ENCODE measurements around the gene GOLIM4. TPM values are rescaled to one million over a fixed set of nuclear protein-coding genes. Genes with fewer than 3 reads are reported as not detected.

Gene GOLIM4
- total and polyA plus RNA-seq, 7 experiments from 2014 or later = 0.43 to 5.5 (median 1.0) TPM; not detected in 2

- no peak overlapping the region for H3K27ac ChIP-seq (ENCODE audit: low read depth, low read length)
- H3K36me3 ChIP-seq (ENCODE audit: control insufficient read depth in 2 of 3, insufficient read depth in 3 of 3, low read length in 3 of 3) = no peaks in the 10 kb centered on the region
- no peaks in the 10 kb centered on the region for H3K9me3 ChIP-seq (ENCODE audit: control insufficient read depth in 2 of 3, low read length in 3 of 3)
- H3K27me3 ChIP-seq (ENCODE audit: control insufficient read depth in 2 of 2, insufficient read depth in 2 of 2, low read length in 2 of 2) = no peaks in the 10 kb centered on the region
- DNase-seq (no peak), ATAC-seq (no peak)
- H3K27ac Mint-ChIP-seq = no peak overlapping the region
- peaks cover 0 to 11% (median 1%) of the 10 kb centered on the region in 11 donors for H3K9me3 Mint-ChIP-seq
- no peaks in the 10 kb centered on the region for H3K4me1 ChIP-seq (ENCODE audit: control insufficient read depth in 2 of 2, insufficient read depth in 2 of 2, low read length in 2 of 2)
- ChIA-PET CTCF (interaction anchor here (0.6 kb wide), 1 partner anchor 1228 kb away, joined by 4 read pairs; no protein-coding TSS in a partner anchor), POLR2A (no interaction called here)
- intact Hi-C loops (cut with micrococcal nuclease) = no loop called here
- H3K4me3 ChIP-seq (ENCODE audit: low read length) = no peak overlapping the region
- peaks cover 0 to 6% (median 5%) of the 10 kb centered on the region in 7 donors for H3K4me1 Mint-ChIP-seq
- H3K4me3 Mint-ChIP-seq = no peak overlapping the region
- H3K27me3 Mint-ChIP-seq = peaks cover 20 to 36% (median 30%) of the 10 kb centered on the region in 5 donors
- H3K36me3 Mint-ChIP-seq = peaks cover 0 to 4% (median 0%) of the 10 kb centered on the region in 5 donors
Measured at GRCh38 chr3:168100777-168101492, 5.2 kb upstream of the GOLIM4 start.

- no peaks in the 10 kb centered on the region for H3K36me3 ChIP-seq (ENCODE audit: control insufficient read depth in 2 of 3, insufficient read depth in 3 of 3, low read length in 3 of 3)
- peaks cover 4 to 15% (median 12%) of the 10 kb centered on the region in 7 donors for H3K4me1 Mint-ChIP-seq
- peak overlapping the region in 1 of 10 donors; percentile 44 for H3K4me3 Mint-ChIP-seq
- no peak overlapping the region for H3K27ac Mint-ChIP-seq
- ChIA-PET POLR2A (no interaction called here), CTCF (no interaction called here)
- H3K27me3 Mint-ChIP-seq = peaks cover 40 to 53% (median 45%) of the 10 kb centered on the region in 5 donors
- H3K27me3 ChIP-seq (ENCODE audit: control insufficient read depth in 2 of 2, insufficient read depth in 2 of 2, low read length in 2 of 2) = no peaks in the 10 kb centered on the region
- peaks cover 0 to 4% (median 0%) of the 10 kb centered on the region in 5 donors for H3K36me3 Mint-ChIP-seq
- ATAC-seq (no peak), DNase-seq (no peak)
- peaks cover 0 to 3% (median 0%) of the 10 kb centered on the region in 11 donors for H3K9me3 Mint-ChIP-seq
- H3K4me3 ChIP-seq (ENCODE audit: low read length) = no peak overlapping the region
- no peaks in the 10 kb centered on the region for H3K9me3 ChIP-seq (ENCODE audit: control insufficient read depth in 2 of 3, low read length in 3 of 3)
- intact Hi-C loops (cut with micrococcal nuclease) = loop anchor here in 1 of 2 donors (5.0 to 10.0 kb wide), 3 partner anchors 35 to 363 kb away; partner anchors contain the start of genes PDCD10 and SERPINI1
- no peak overlapping the region for H3K27ac ChIP-seq (ENCODE audit: low read depth, low read length)
- no peaks in the 10 kb centered on the region for H3K4me1 ChIP-seq (ENCODE audit: control insufficient read depth in 2 of 2, insufficient read depth in 2 of 2, low read length in 2 of 2)
Measured at GRCh38 chr3:168097381-168097780, 1.7 kb upstream of the GOLIM4 start.

GRCh38 chr3:168096210-168096652, 507 bp upstream of the GOLIM4 start:
- Histone ChIP-seq H3K27me3 (ENCODE audit: control insufficient read depth in 2 of 2, insufficient read depth in 2 of 2, low read length in 2 of 2) (no peaks in the 10 kb centered on the region), H3K4me1 (ENCODE audit: control insufficient read depth in 2 of 2, insufficient read depth in 2 of 2, low read length in 2 of 2) (no peaks in the 10 kb centered on the region), H3K4me3 (ENCODE audit: low read length) (no peak overlapping the region), H3K27ac (ENCODE audit: low read depth, low read length) (no peak overlapping the region), H3K36me3 (ENCODE audit: control insufficient read depth in 2 of 3, insufficient read depth in 3 of 3, low read length in 3 of 3) (no peaks in the 10 kb centered on the region), H3K9me3 (ENCODE audit: control insufficient read depth in 2 of 3, low read length in 3 of 3) (no peaks in the 10 kb centered on the region)
- H3K4me3 Mint-ChIP-seq = peak overlapping the region; percentile 72 to 96 (median 86)
- H3K27ac Mint-ChIP-seq = peak overlapping the region in 2 of 9 donors; percentile 51 to 83
- peaks cover 0 to 4% (median 0%) of the 10 kb centered on the region in 5 donors for H3K36me3 Mint-ChIP-seq
- H3K27me3 Mint-ChIP-seq = peaks cover 46 to 61% (median 53%) of the 10 kb centered on the region in 5 donors
- intact Hi-C loops (cut with micrococcal nuclease) = loop anchor here in 1 of 2 donors (5.0 to 10.0 kb wide), 3 partner anchors 34 to 361 kb away; partner anchors contain the start of genes PDCD10 and SERPINI1
- POLR2A ChIA-PET = no interaction called here
- peaks cover 4 to 15% (median 12%) of the 10 kb centered on the region in 7 donors for H3K4me1 Mint-ChIP-seq
- CTCF ChIA-PET = no interaction called here
- DNase-seq (peak in 3 of 9 donors; percentile 1 to 28 (median 2)), ATAC-seq (peak; percentile 41)
- peaks cover 0 to 3% (median 0%) of the 10 kb centered on the region in 11 donors for H3K9me3 Mint-ChIP-seq

GRCh38 chr3:168094877-168095610, 680 bp downstream of the GOLIM4 start:
- peaks cover 46 to 60% (median 50%) of the 10 kb centered on the region in 5 donors for H3K27me3 Mint-ChIP-seq
- peak overlapping the region; percentile 64 to 96 (median 72) for H3K4me3 Mint-ChIP-seq
- ChIA-PET CTCF (interaction anchor here (0.6 kb wide), 1 partner anchor 592 kb away, joined by 3 read pairs; no protein-coding TSS in a partner anchor), POLR2A (no interaction called here)
- peaks cover 0 to 1% (median 0%) of the 10 kb centered on the region in 11 donors for H3K9me3 Mint-ChIP-seq
- DNase-seq (peak in 6 of 9 donors; percentile 2 to 52 (median 11)), ATAC-seq (peak; percentile 52)
- intact Hi-C loops (cut with micrococcal nuclease) = loop anchor here in 1 of 2 donors (1.0 to 10.0 kb wide), 4 partner anchors 33 to 360 kb away; partner anchors contain the start of genes PDCD10 and SERPINI1
- Histone ChIP-seq H3K27me3 (ENCODE audit: control insufficient read depth in 2 of 2, insufficient read depth in 2 of 2, low read length in 2 of 2) (no peaks in the 10 kb centered on the region), H3K4me1 (ENCODE audit: control insufficient read depth in 2 of 2, insufficient read depth in 2 of 2, low read length in 2 of 2) (no peaks in the 10 kb centered on the region), H3K36me3 (ENCODE audit: control insufficient read depth in 2 of 3, insufficient read depth in 3 of 3, low read length in 3 of 3) (no peaks in the 10 kb centered on the region), H3K27ac (ENCODE audit: low read depth, low read length) (no peak overlapping the region), H3K4me3 (ENCODE audit: low read length) (peak overlapping the region; percentile 37), H3K9me3 (ENCODE audit: control insufficient read depth in 2 of 3, low read length in 3 of 3) (no peaks in the 10 kb centered on the region)
- peaks cover 0 to 4% (median 0%) of the 10 kb centered on the region in 5 donors for H3K36me3 Mint-ChIP-seq
- peaks cover 4 to 15% (median 12%) of the 10 kb centered on the region in 7 donors for H3K4me1 Mint-ChIP-seq
- H3K27ac Mint-ChIP-seq = peak overlapping the region in 1 of 9 donors; percentile 60

- Mint-ChIP-seq H3K4me1 (peaks cover 4 to 16% (median 12%) of the 10 kb centered on the region in 7 donors), H3K9me3 (peaks cover 0 to 1% (median 0%) of the 10 kb centered on the region in 11 donors), H3K4me3 (peak overlapping the region; percentile 45 to 80 (median 72)), H3K36me3 (peaks cover 0 to 4% (median 0%) of the 10 kb centered on the region in 5 donors), H3K27ac (peak overlapping the region in 1 of 9 donors; percentile 7), H3K27me3 (peaks cover 47 to 62% (median 52%) of the 10 kb centered on the region in 5 donors)
- no peak overlapping the region for H3K4me3 ChIP-seq (ENCODE audit: low read length)
- no peak for DNase-seq
- intact Hi-C loops (cut with micrococcal nuclease) = loop anchor here in 1 of 2 donors (10.0 kb wide), 1 partner anchor 360 kb away; the partner anchor contains the start of genes PDCD10 and SERPINI1
- H3K36me3 ChIP-seq (ENCODE audit: control insufficient read depth in 2 of 3, insufficient read depth in 3 of 3, low read length in 3 of 3) = no peaks in the 10 kb centered on the region
- H3K27ac ChIP-seq (ENCODE audit: low read depth, low read length) = no peak overlapping the region
- no peak for ATAC-seq
- no peaks in the 10 kb centered on the region for H3K9me3 ChIP-seq (ENCODE audit: control insufficient read depth in 2 of 3, low read length in 3 of 3)
- ChIA-PET POLR2A (no interaction called here), CTCF (no interaction called here)
- no peaks in the 10 kb centered on the region for H3K27me3 ChIP-seq (ENCODE audit: control insufficient read depth in 2 of 2, insufficient read depth in 2 of 2, low read length in 2 of 2)
- no peaks in the 10 kb centered on the region for H3K4me1 ChIP-seq (ENCODE audit: control insufficient read depth in 2 of 2, insufficient read depth in 2 of 2, low read length in 2 of 2)
Measured at GRCh38 chr3:168094580-168094876, 1.2 kb downstream of the GOLIM4 start.

GRCh38 chr3:168093790-168094189, 1.9 kb downstream of the GOLIM4 start:
- ATAC-seq (no peak), DNase-seq (no peak)
- H3K36me3 Mint-ChIP-seq = peaks cover 0 to 4% (median 0%) of the 10 kb centered on the region in 5 donors
- no peaks in the 10 kb centered on the region for H3K27me3 ChIP-seq (ENCODE audit: control insufficient read depth in 2 of 2, insufficient read depth in 2 of 2, low read length in 2 of 2)
- H3K27me3 Mint-ChIP-seq = peaks cover 44 to 62% (median 47%) of the 10 kb centered on the region in 5 donors
- no peaks in the 10 kb centered on the region for H3K4me1 ChIP-seq (ENCODE audit: control insufficient read depth in 2 of 2, insufficient read depth in 2 of 2, low read length in 2 of 2)
- POLR2A ChIA-PET = no interaction called here
- peaks cover 0 to 2% (median 0%) of the 10 kb centered on the region in 11 donors for H3K9me3 Mint-ChIP-seq
- H3K4me3 ChIP-seq (ENCODE audit: low read length) = no peak overlapping the region
- H3K9me3 ChIP-seq (ENCODE audit: control insufficient read depth in 2 of 3, low read length in 3 of 3) = no peaks in the 10 kb centered on the region
- H3K4me1 Mint-ChIP-seq = peaks cover 4 to 19% (median 12%) of the 10 kb centered on the region in 7 donors
- H3K27ac ChIP-seq (ENCODE audit: low read depth, low read length) = no peak overlapping the region
- intact Hi-C loops (cut with micrococcal nuclease) = loop anchor here in 1 of 2 donors (10.0 kb wide), 1 partner anchor 359 kb away; the partner anchor contains the start of genes PDCD10 and SERPINI1
- CTCF ChIA-PET = no interaction called here
- no peak overlapping the region for H3K27ac Mint-ChIP-seq
- no peaks in the 10 kb centered on the region for H3K36me3 ChIP-seq (ENCODE audit: control insufficient read depth in 2 of 3, insufficient read depth in 3 of 3, low read length in 3 of 3)
- H3K4me3 Mint-ChIP-seq = no peak overlapping the region

Data from naive thymus-derived CD4-positive, alpha-beta T cell (primary cell).